ENCODE measurements around the gene NDUFS6.

The NDUFS6 gene

DNA sequence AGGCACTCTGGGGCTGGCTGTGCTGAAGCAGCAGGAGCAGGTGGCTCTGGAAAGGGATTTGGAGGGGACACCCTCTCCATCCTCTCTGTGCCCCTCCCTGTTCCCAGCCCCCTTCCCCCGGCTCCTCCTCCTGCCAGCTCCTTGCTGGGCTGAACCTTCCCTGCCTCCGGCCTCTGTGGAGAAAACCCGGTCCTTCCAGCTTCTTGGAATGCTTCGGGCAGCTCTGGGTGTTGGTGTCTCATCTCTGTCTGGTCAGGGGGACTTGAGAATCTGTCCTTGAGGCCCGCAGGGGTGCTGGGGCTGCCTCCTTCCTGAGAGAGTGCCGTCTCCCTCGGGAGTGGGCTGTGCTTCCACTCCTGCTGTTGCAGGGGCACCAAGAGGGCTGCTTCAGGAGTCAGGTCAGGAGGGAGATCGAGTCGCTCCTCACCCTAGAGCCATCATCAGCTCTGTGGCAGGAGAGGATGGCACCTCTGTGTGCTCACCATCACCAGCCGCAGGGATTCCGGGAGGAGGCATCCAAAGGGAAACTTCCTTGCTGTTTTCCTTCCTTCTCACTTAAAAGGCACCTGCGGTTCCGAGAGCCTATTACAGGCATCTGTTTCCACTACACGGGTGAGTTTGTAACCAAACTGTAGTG lies 30.6 kb downstream of the NDUFS6 start:
- DNase-seq (ENCODE audit: low read depth): no peak
- TF ChIP-seq, protein P1, sequence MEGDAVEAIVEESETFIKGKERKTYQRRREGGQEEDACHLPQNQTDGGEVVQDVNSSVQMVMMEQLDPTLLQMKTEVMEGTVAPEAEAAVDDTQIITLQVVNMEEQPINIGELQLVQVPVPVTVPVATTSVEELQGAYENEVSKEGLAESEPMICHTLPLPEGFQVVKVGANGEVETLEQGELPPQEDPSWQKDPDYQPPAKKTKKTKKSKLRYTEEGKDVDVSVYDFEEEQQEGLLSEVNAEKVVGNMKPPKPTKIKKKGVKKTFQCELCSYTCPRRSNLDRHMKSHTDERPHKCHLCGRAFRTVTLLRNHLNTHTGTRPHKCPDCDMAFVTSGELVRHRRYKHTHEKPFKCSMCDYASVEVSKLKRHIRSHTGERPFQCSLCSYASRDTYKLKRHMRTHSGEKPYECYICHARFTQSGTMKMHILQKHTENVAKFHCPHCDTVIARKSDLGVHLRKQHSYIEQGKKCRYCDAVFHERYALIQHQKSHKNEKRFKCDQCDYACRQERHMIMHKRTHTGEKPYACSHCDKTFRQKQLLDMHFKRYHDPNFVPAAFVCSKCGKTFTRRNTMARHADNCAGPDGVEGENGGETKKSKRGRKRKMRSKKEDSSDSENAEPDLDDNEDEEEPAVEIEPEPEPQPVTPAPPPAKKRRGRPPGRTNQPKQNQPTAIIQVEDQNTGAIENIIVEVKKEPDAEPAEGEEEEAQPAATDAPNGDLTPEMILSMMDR (conservative IDR thresholded peaks at IDR 0.05; ENCODE audit: low read depth, low read length): no peak
- H3K4me3 ChIP-seq (ENCODE audit: low read length): no peak overlapping the region

DNA sequence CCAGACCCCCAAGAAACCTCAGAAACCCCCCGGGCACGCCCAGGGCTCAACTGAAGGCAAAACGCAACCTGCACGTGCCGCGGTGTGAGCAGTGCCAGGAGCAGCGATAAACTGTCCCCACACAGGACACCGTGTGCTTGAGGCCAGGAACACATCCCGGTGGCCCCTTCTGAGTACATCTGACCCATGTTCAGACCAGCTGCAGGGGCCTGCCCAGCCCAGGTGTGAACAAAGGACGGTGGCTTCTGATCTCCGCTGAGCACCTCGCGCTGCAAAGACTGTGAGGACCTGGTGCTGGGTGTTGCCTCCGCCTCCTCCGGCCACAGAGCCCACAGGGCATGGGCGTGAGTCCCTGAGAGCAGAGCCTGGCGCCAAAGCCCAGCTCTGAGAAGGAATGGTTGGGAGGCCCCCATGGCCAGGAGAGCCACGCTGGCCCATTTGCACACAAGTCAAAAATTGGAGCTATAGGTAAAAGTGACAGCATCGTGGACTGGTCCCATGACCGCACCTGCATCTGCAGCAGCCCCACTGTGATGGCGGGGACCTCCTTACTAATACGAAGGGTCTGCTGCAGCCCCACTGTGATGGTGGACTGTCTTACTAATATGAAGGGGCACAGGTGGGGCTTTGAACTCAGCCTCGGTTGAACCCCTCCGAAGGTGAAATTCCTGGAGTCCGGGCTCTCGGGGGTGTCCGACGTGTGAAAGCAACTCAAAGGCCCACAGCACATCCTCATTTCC lies 31.5 kb downstream of the NDUFS6 start:
- TF ChIP-seq, protein P1 (conservative IDR thresholded peaks at IDR 0.05; ENCODE audit: low read depth, low read length): no peak
- H3K4me3 ChIP-seq (ENCODE audit: low read length): no peak overlapping the region
- no peak for DNase-seq (ENCODE audit: low read depth)

DNA sequence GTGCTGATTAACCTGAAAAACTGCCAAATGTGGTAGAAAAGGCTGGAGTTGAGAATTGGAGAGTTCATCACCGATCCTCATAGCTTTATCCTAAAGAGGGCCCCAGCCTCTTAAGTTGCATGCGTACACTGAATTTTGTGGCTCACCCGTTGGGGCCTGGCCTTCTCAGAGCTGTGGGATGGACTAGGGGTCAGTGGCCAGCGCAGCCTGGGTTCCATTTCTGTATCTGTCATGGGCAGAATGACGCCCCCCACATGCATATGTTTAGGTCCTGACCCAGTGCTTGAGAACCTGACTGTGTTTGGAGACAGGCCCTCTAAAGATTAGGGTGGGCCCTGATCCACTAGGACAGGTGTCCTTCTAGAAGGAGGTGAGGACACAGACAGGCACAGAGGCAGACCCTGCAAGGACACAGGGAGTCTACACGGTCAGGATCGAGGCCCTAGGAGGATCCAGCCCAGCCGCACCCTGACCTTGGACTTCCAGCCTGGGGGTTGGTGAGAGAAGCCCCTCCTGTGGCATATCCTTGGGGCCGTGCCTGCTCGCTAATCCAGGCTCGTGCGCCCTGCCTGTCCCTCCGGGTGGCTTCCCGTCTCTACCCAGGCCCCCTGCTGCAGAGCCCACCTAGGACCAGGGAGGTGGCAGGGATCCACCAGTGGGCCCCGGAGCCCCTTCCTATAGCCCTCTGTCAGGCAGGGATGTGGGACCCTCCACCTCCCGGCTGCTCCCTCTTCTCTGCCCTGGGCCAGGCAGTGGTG lies 32.2 kb downstream of the NDUFS6 start:
- DNase-seq (ENCODE audit: low read depth): no peak
- no peak overlapping the region for H3K4me3 ChIP-seq (ENCODE audit: low read length)
- TF ChIP-seq, protein P1 (conservative IDR thresholded peaks at IDR 0.05; ENCODE audit: low read depth, low read length): no peak

DNA sequence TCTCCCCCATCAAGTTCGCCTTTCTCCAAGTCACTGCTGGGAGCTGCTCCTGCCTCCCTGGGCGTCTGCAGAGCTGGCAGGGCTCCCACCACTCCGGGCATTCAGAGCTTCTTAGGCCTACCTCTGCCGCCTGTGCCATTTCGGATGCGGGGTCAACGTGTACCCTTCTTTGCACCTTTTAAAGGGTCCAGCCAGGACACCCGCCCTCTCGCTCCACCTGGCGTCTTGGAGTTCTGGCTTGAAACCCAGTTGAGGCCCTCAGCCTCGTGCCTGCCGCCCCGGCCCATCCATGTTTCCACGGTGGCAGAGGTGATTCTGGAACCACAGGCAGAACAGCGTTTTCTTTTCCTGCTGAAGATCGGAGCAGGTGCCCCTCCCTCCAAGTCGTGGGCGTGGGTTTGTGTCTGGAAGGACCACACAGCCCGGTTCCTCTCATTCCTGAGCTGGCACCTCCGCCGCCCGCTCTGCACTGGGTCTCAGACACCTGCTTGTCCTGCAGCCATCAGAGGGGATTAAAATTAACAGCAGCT lies 32.9 kb downstream of the NDUFS6 start:
- TF ChIP-seq, protein P1 (conservative IDR thresholded peaks at IDR 0.05; ENCODE audit: low read depth, low read length): no peak

DNA sequence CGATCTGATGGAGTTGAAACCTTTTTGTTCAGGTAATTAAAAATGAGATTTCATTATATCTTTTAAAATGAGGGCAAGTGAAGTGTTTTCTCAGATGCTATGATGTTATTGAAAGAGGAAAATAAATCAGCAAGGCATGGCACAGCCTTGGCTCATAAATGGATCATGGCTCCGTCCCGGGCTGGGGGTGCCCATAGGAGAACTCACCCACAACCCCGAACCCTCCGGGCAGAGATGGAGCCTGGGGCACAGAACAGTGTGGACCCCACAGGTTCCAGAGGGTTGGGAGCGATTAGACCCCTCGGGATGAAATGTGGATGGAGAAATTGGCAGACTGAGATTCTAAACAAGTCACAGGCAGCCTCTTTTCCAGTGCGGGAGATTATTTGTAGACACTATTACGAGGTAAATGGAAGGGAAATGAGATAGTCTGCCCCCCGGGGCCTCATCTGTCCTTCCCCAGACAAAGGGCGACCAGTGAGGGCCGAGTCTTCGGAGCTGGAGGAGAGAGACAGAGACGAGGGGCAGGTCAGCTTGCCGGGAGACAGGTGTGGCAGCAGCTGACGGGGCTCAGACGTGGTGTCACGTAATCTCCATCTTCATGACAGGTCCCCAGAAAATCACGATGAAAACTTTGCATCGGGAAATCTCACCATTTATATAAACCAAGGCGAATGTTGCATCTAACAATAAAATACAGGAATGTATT lies 33.7 kb downstream of the NDUFS6 start:
- no peak overlapping the region for H3K4me3 ChIP-seq (ENCODE audit: low read length)
- DNase-seq (ENCODE audit: low read depth): no peak
- TF ChIP-seq, protein P1 (conservative IDR thresholded peaks at IDR 0.05; ENCODE audit: low read depth, low read length): no peak

More for the DNA sequence above, 32.9 kb downstream of the NDUFS6 start:
- no peak overlapping the region for H3K4me3 ChIP-seq (ENCODE audit: low read length)
- no peak for DNase-seq (ENCODE audit: low read depth)

DNA sequence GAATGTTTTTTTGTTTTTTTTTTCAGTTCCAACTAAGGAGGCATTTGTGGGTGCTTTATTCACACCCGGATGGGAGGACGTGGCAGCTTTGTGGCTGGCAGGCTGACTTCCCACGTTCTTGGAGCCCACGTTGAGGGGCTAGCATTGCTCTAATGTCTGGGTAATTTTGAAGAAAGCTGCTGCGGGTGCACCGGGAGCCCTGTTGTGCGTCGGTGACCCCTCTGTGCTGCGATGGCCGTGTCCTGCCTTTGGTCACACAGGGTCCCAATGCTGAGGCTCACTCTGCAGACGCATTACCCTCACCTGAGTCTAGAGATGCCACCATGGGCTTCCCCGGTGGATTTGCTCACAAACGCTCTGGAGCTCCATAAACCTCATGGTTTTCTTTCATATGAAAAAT lies 34.2 kb downstream of the NDUFS6 start:
- H3K4me3 ChIP-seq (ENCODE audit: low read length): no peak overlapping the region
- TF ChIP-seq, protein P1 (conservative IDR thresholded peaks at IDR 0.05; ENCODE audit: low read depth, low read length): no peak
- DNase-seq (ENCODE audit: low read depth): no peak

Measured in retinal pigment epithelial cell (primary cell).